G401 (cell line): ENCODE results near the gene RERE. TPM values are rescaled to one million over a fixed set of nuclear protein-coding genes. Genes with fewer than 3 reads are reported as not detected.
"Not testable (repeated sequence)": the region's sequence is repeated elsewhere in the genome, so short reads cannot be mapped to it uniquely, and the experiment has no call there.

Source experiments
- DNase-seq: peaks from one replicate; pipeline ENCODE4 v3.0.0-alpha.2; 2015; ENCODE audit warnings: low spot score
- in situ Hi-C: cut with HindIII; loops from 2 replicates; pipeline ENCODE4 v1.10.0; 2016; ENCODE audit warnings: low sequenced_read_pairs, mixed read lengths
- total RNA-seq: library from RNA; depleted of rRNA; stranded (reverse); fragments of >200 nt; shearing (Covaris generic); gene quantifications from 2 replicates; pipeline ENCODE4 v1.2.3, GENCODE V29; 2014

RERE gene
- total RNA-seq, 1 experiment from 2014 or later = 22.6 TPM

- in situ Hi-C loops = no loop called here
- no peak for DNase-seq
Observed at GRCh38 chr1:8845104-8846097, 28.0 kb upstream of the RERE start.

GRCh38 chr1:8844501-8845006 is 27.1 kb upstream of the RERE start:
- in situ Hi-C loops = no loop called here

DNA sequence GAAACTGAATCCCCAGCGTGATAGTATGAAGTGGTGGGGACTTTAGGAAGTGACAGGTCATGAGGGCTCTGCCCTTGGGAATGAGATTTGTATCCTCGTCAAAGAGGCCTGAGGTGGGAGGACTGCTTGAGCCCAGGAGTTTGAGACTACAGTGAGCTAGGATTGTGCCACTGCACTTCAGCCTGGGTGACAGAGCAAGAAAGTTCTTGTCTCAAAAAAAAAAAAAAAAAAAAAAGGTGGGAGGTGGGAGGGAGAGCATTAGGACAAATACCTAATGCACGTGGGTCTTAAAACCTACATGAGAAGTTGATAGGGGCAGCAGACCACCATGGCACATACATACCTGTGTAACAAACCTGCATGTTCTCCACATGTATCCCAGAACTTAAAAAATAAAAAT is 24.0 kb upstream of the RERE start:
- in situ Hi-C loops = no loop called here

More at GRCh38 chr1:8844501-8845006, 27.1 kb upstream of the RERE start:
- peak; percentile 30 for DNase-seq

GRCh38 chr1:8839990-8840389 is 22.6 kb upstream of the RERE start:
- in situ Hi-C loops = no loop called here
- DNase-seq = no peak

More for the DNA sequence above, 24.0 kb upstream of the RERE start:
- no peak for DNase-seq

DNA sequence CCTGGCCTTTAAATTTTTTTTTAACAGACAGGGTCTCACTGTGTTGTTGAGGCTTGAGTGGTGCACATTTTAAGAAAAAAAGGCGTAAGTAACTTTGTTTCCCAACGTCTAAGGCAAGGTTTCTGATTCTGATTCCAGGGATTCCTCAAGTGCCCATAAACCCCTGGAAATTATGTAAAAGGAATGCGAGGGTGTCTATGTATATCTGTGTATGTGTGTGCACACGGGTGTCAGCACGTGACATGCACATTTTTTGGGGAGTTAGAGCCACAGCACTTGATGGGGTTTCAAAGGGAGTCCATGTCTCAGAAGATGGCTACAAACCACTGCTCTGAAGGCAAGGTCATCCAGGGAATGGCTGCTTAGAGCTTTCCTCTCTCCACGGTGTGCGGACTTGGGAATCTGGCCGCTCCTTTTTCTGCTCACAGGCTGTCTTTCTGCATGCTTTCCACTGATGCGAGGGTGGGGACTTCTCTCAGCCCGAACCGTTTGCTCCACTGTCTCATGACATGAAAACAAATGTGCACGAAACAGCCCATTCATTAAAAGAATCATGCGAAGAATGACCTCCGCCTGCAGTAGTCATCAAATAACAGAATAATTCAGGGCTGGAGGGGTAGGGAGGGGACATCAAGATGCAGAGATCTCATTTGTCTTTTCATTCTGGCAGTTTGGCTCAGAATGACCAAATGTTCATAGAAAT is 18.7 kb upstream of the RERE start:
- in situ Hi-C loops = no loop called here
- no peak for DNase-seq

DNA sequence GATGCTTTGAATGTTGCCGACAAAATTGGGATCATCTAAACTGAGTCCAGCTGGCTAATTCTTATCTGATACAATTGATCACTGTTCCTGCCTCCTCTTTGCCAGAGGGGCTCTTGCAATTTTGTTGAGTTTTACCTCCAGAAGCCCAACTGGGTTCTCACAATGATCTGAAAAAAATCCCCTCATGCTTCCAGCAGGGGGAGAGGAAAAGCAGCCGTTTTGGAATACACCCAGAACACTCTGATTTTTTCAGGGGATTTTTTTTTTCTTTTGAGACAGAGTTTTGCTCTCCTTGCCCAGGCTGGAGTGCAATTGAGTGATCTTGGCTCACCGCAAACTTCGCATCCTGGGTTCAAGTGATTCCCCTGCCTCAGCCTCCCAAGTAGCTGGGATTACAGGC is 13.9 kb upstream of the RERE start:
- in situ Hi-C loops = no loop called here
- DNase-seq = no peak

- DNase-seq, in situ Hi-C loops: not testable (repeated sequence)
Observed at GRCh38 chr1:8830732-8831131, 13.3 kb upstream of the RERE start.

DNA sequence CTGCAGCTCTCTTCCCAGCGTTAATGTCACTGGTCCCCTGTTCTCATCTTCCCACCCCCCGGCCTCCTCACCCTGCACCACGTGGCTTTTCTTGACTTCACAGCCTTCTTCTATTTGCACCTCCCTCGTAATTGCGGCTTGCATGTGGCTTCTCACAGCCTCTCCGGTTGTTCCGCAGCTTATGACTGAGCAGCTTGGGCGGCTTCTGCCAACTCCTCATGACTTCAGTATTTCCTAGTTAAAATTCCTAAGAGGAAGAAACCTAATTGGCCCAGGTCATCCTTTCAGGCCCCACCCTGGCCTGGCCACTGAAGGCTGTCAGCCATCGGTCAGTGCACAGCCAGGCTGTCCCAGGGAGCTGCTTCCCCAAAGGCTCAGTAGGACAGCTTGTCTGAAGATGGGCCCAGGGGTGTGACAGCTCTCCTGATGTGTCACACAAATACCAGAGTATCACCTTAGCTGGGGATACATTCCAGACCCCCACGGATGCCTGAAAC is 8.6 kb upstream of the RERE start:
- in situ Hi-C loops = no loop called here
- DNase-seq = peak; percentile 75

GRCh38 chr1:8823295-8823664 is 5.8 kb upstream of the RERE start:
- in situ Hi-C loops = no loop called here
- DNase-seq = no peak

GRCh38 chr1:8822373-8823294 is 5.2 kb upstream of the RERE start:
- in situ Hi-C loops = no loop called here

GRCh38 chr1:8821084-8821483 is 3.6 kb upstream of the RERE start:
- DNase-seq = no peak
- in situ Hi-C loops = no loop called here

More at GRCh38 chr1:8822373-8823294, 5.2 kb upstream of the RERE start:
- DNase-seq = peak; percentile 74

DNA sequence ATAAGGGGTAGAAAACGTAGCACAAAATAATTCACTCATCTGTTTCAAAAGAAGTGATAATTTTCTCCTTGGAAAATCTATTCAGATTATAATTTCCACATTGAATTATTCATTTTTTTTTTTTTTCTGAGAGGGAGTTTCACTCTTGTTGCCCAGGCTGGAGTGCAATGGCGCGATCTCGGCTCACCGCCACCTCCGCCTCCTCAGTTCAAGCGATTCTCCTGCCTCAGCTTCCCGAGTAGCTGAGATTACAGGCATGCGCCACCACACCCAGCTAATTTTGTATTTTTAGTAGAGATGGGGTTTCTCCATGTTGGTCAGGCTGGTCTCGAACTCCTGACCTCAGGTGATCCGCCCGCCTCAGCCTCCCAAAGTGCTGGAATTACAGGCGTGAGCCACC is 1.3 kb upstream of the RERE start:
- in situ Hi-C loops, DNase-seq: not testable (repeated sequence)

- in situ Hi-C loops = no loop called here
- DNase-seq = no peak
Observed at GRCh38 chr1:8818325-8818775, 910 bp upstream of the RERE start.

GRCh38 chr1:8816831-8817411 is 519 bp downstream of the RERE start:
- peak; percentile 37 for DNase-seq
- in situ Hi-C loops = no loop called here

DNA sequence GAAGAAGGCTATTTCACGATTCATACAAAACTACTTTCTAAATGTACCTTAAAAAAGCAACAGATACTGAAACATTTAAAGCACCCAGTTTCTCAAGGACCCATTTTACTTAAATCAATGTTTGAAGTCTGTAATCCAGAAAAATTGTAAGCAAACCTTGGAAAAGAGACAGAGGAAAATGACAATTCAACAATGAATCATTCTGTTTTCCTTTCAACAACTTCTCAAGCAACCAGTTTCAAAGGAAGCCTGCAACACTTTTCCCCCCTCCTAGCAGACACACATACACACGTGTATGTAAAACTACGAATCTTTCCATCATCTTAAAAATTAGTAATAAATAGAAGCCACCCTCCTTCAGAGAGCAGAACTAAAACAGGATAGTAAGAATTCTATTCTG is 1.2 kb downstream of the RERE start:
- in situ Hi-C loops = no loop called here
- DNase-seq = peak; percentile 47

DNA sequence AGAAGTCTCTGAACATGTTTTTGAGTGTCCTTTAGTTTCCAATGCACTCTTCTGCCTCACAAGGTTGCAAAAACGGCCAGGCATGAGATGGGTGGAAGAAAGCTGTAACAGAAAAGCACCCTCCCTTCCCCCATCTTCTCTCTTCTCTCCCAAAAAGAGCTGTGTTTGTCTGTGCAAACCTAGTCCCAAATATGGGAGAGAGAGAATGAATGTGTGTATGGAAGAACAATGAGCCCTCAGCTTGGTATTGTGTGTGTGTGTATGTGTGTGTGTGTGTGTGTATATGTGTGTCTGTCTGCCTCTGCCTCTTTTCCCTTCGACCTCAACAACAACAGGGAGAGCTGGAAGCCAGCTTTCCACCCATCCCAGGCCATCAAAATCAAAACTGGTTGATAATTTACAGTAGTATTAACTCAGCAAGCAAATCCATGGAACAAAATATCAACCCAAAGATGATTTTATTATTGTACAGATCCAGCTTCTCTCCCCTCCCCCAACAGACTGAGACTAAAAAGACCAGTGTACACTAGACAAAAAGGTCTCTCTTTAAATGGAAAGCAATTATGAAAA is 1.8 kb downstream of the RERE start:
- DNase-seq = peak; percentile 59
- in situ Hi-C loops = no loop called here

DNA sequence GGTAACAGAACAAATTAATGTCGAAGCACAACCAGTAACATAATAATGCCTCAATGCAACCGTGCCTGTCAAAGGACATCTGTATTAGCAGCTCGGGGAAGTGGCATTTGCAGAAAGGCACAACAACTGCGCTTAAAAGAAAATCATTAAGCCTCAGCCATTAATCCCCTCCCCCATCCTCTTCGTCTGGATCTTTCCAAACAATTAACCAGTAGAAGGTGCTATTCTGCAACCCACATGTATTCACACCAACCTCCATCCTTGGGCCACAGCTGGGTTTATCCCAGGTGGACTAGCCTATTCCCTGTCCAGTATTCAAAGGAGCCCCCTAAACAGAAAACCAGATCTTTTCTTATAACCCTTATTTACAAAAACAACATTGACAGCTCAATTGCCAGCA is 2.6 kb downstream of the RERE start:
- in situ Hi-C loops = no loop called here
- DNase-seq = peak; percentile 47

GRCh38 chr1:8813991-8814390 is 3.4 kb downstream of the RERE start:
- in situ Hi-C loops = no loop called here
- no peak for DNase-seq
